Measurements from ENCODE around the gene PRRT3. TPM values are rescaled to one million over a fixed set of nuclear protein-coding genes. Genes with fewer than 3 reads are reported as not detected.

Gene PRRT3
- total and polyA plus RNA-seq, 2 of the 13 experiments (the other 11 are each of a cell fraction or from before 2014, with no cell fraction given) = 0.22 to 0.44 TPM

DNA sequence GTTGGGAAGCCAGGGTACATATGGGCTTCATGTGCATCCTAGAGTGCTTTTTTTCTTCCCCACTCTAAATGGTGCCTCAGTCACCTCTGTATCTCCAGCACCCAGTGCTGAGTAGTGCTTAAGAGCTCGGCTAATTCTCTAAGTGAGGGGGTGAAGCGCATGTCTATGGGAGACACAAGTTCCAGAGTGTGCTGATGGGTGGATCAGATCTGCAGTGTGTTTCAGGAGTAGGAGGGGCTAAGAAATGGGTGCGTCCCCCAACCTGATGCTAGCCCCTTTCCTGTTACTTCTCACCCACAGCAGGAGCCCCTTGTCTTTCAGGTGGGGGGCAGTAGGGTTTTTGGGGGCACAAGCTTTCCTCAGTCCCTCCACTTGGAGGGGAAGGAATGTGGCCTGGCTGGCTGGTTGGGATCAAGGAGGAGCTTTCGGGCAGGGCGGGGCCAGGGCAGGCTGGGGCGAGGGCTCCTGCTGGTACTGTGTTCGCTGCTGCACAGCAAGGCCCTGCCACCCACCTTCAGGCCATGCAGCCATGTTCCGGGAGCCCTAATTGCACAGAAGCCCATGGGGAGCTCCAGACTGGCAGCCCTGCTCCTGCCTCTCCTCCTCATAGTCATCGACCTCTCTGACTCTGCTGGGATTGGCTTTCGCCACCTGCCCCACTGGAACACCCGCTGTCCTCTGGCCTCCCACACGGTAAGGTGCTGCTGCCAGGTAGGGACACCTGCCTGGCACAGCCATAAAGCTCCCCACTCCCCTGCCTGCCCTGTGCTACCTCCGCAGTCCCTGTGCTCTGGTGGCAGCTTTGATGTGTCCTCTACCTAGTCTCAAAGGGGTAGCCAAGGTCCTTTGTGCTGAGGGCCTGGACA is 49.6 kb downstream of the PRRT3 start, which contains the start of gene IL17RE (continued):
- TF ChIP-seq GTF3A (CRISPR knock-in tag; conservative IDR thresholded peaks at IDR 0.05) (no peak), TP53 (CRISPR knock-in tag; conservative IDR thresholded peaks at IDR 0.05) (no peak), MED1 (CRISPR knock-in tag; IDR thresholded peaks at IDR 0.05) (no peak), CERS6 (CRISPR knock-in tag; IDR thresholded peaks at IDR 0.05) (no peak), SIN3A (IDR thresholded peaks at IDR 0.05; ENCODE audit: borderline replicate concordance, low read depth, low read length) (0 out of 2 replicates have a peak, but pooled peaks have one; percentile 14), BCLAF1 (IDR thresholded peaks at IDR 0.05) (no peak), KDM5B (CRISPR knock-in tag; IDR thresholded peaks at IDR 0.05; ENCODE audit: borderline replicate concordance) (peak; percentile 84), ZSCAN25 (CRISPR knock-in tag; IDR thresholded peaks at IDR 0.05) (peak; percentile 58; the same call in 1 of the 2 replicates), ESRRA (CRISPR knock-in tag; IDR thresholded peaks at IDR 0.05; ENCODE audit: low read depth) (0 out of 2 replicates have a peak, but pooled peaks have one; percentile 34), SETDB1 (CRISPR knock-in tag; IDR thresholded peaks at IDR 0.05; ENCODE audit: borderline replicate concordance) (no peak), CCAR2 (optimal IDR thresholded peaks at IDR 0.05; ENCODE audit: low read depth, low read length) (no peak), KLF9 (CRISPR knock-in tag; IDR thresholded peaks at IDR 0.05; ENCODE audit: low read depth) (no peak), WIZ (CRISPR knock-in tag; IDR thresholded peaks at IDR 0.05) (no peak), NR2F6 (IDR thresholded peaks at IDR 0.05) (no peak), NR2F6 (CRISPR knock-in tag; IDR thresholded peaks at IDR 0.05) (no peak; the same call in 1 of the 2 replicates), JDP2 (CRISPR knock-in tag; IDR thresholded peaks at IDR 0.05; ENCODE audit: borderline replicate concordance) (no peak), TRIM24 (CRISPR knock-in tag; IDR thresholded peaks at IDR 0.05) (no peak), FUBP1 (CRISPR knock-in tag; IDR thresholded peaks at IDR 0.05; ENCODE audit: borderline replicate concordance) (no peak), ZNF460 (CRISPR knock-in tag; IDR thresholded peaks at IDR 0.05; ENCODE audit: borderline replicate concordance) (no peak)
- TF ChIP-seq, protein P1, sequence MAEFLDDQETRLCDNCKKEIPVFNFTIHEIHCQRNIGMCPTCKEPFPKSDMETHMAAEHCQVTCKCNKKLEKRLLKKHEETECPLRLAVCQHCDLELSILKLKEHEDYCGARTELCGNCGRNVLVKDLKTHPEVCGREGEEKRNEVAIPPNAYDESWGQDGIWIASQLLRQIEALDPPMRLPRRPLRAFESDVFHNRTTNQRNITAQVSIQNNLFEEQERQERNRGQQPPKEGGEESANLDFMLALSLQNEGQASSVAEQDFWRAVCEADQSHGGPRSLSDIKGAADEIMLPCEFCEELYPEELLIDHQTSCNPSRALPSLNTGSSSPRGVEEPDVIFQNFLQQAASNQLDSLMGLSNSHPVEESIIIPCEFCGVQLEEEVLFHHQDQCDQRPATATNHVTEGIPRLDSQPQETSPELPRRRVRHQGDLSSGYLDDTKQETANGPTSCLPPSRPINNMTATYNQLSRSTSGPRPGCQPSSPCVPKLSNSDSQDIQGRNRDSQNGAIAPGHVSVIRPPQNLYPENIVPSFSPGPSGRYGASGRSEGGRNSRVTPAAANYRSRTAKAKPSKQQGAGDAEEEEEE (CRISPR knock-in tag; IDR thresholded peaks at IDR 0.05; ENCODE audit: borderline replicate concordance) = no peak
- TF ChIP-seq, protein P2, sequence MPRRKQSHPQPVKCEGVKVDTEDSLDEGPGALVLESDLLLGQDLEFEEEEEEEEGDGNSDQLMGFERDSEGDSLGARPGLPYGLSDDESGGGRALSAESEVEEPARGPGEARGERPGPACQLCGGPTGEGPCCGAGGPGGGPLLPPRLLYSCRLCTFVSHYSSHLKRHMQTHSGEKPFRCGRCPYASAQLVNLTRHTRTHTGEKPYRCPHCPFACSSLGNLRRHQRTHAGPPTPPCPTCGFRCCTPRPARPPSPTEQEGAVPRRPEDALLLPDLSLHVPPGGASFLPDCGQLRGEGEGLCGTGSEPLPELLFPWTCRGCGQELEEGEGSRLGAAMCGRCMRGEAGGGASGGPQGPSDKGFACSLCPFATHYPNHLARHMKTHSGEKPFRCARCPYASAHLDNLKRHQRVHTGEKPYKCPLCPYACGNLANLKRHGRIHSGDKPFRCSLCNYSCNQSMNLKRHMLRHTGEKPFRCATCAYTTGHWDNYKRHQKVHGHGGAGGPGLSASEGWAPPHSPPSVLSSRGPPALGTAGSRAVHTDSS (CRISPR knock-in tag; conservative IDR thresholded peaks at IDR 0.05) = no peak

All from HepG2 (cell line).